IPS-20b (cell line): ENCODE results near the gene CRTAC1.

Experiments
- H3K27ac ChIP-seq: one replicate; pipeline ENCODE4 v1.5.1; 2013; ENCODE audit warnings: low read length
- H3K27me3 ChIP-seq: 2 replicates; pipeline ENCODE4 v1.6.1; 2013; ENCODE audit warnings: mild to moderate bottlenecking, low read length, inconsistent platforms; ENCODE audit not compliant: insufficient read depth
- H3K36me3 ChIP-seq: 2 replicates; pipeline ENCODE4 v1.6.1; 2013; ENCODE audit warnings: low read depth, mild to moderate bottlenecking, inconsistent platforms, low read length, moderate library complexity; ENCODE audit not compliant: insufficient read depth
- H3K4me1 ChIP-seq: 2 replicates; pipeline ENCODE4 v1.6.1; 2013; ENCODE audit warnings: mild to moderate bottlenecking, control low read depth, inconsistent platforms, low read length, moderate library complexity; ENCODE audit not compliant: insufficient read depth
- H3K4me3 ChIP-seq: 2 replicates; pipeline ENCODE4 v1.5.1; 2013; ENCODE audit warnings: mild to moderate bottlenecking, low read length, inconsistent platforms
- H3K9ac ChIP-seq: 2 replicates; pipeline ENCODE4 v1.6.1; 2013; ENCODE audit warnings: low read depth, mild to moderate bottlenecking, inconsistent platforms, low read length, moderate library complexity
- H3K9me3 ChIP-seq: 2 replicates; pipeline ENCODE4 v1.6.1; 2013; ENCODE audit warnings: mild to moderate bottlenecking, low read depth, low read length, inconsistent platforms; ENCODE audit not compliant: insufficient read depth

The CRTAC1 gene

GRCh38 chr10:97892506-97892905 lies 137.9 kb downstream of the CRTAC1 start:
- Histone ChIP-seq H3K4me1 (peaks cover 6% of the 10 kb centered on the region; the same call in 1 of the 2 replicates), H3K9ac (no peak overlapping the region), H3K4me3 (no peak overlapping the region), H3K27me3 (no peaks in the 10 kb centered on the region), H3K27ac (no peak overlapping the region), H3K9me3 (no peaks in the 10 kb centered on the region), H3K36me3 (no peaks in the 10 kb centered on the region)

- H3K4me1 ChIP-seq = peaks cover 6% of the 10 kb centered on the region; the same call in 1 of the 2 replicates
- H3K36me3 ChIP-seq = no peaks in the 10 kb centered on the region
- no peaks in the 10 kb centered on the region for H3K27me3 ChIP-seq
- H3K27ac ChIP-seq = no peak overlapping the region
- no peak overlapping the region for H3K4me3 ChIP-seq
- H3K9ac ChIP-seq = no peak overlapping the region
- H3K9me3 ChIP-seq = no peaks in the 10 kb centered on the region
Measured at GRCh38 chr10:97891497-97892167, 138.8 kb downstream of the CRTAC1 start.

DNA sequence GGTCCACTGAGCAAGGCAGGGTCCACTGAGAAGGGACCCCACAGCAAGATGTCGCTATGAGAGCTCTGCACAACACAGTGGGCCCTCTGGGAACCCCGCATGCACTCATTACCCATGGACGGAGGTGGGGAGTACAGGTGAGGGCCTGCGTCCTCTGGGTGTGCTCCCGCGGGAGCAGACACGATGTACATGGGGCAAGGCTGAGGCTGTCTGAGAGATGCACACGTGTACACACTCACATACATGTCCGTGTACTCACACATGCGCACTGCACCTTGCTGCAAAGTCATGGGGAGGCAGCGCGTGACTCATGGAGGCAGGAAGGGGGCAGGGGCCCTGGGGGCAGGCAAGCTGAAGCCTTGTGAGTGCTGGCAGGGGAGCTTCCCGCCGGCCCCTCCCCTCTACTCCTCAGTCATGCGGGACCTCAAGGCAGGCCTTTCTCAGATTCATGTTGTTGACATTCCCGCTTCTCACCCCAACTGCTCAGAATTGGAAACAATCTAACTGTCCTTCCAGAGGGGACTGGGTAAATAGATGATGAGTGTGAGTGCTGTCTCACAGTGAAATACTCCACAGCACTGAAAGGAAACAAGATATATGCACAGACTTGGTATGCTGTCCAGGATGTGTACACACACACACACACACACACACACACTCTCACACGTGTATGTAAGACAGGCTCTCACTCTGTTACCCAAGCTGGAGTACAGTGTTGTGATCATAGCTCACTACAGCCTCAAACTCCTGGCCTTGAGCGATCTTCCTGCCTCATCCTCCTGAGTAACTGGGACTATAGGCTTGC lies 140.8 kb downstream of the CRTAC1 start:
- Histone ChIP-seq H3K4me3 (no peak overlapping the region), H3K4me1 (peaks cover 6% of the 10 kb centered on the region; the same call in 1 of the 2 replicates), H3K9me3 (no peaks in the 10 kb centered on the region), H3K27ac (no peak overlapping the region), H3K9ac (peak overlapping the region; percentile 34; the same call in 1 of the 2 replicates), H3K27me3 (no peaks in the 10 kb centered on the region), H3K36me3 (no peaks in the 10 kb centered on the region)

GRCh38 chr10:97888641-97889262 lies 141.7 kb downstream of the CRTAC1 start:
- no peak overlapping the region for H3K27ac ChIP-seq

DNA sequence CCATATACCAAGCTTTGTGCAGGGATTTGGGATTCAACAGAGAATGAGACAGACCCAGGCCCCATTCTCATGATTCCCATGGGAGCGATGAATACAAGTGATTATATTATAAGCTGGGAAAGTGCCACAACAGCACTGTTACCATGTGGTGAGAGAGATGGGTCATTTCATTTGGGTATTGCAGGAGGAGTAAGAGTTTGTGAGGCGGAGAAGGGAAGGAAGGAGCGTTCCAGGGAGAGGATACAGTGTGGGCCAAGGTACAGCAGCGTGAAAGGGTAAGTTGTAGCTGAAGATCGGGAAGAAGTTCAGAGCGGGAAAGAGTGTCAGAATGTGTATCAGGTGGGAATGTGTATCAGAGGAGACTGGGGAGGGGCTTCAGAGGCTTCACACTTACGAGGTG lies 142.3 kb downstream of the CRTAC1 start:
- H3K36me3 ChIP-seq = no peaks in the 10 kb centered on the region
- H3K9me3 ChIP-seq = no peaks in the 10 kb centered on the region
- no peak overlapping the region for H3K9ac ChIP-seq
- no peak overlapping the region for H3K27ac ChIP-seq
- H3K4me1 ChIP-seq = peaks cover 6% of the 10 kb centered on the region; the same call in 1 of the 2 replicates
- no peak overlapping the region for H3K4me3 ChIP-seq
- no peaks in the 10 kb centered on the region for H3K27me3 ChIP-seq

More at GRCh38 chr10:97888641-97889262, 141.7 kb downstream of the CRTAC1 start:
- Histone ChIP-seq H3K4me1 (peaks cover 6% of the 10 kb centered on the region; the same call in 1 of the 2 replicates), H3K36me3 (no peaks in the 10 kb centered on the region), H3K9ac (peak overlapping the region; percentile 34; the same call in 1 of the 2 replicates), H3K9me3 (no peaks in the 10 kb centered on the region), H3K4me3 (no peak overlapping the region), H3K27me3 (no peaks in the 10 kb centered on the region)

DNA sequence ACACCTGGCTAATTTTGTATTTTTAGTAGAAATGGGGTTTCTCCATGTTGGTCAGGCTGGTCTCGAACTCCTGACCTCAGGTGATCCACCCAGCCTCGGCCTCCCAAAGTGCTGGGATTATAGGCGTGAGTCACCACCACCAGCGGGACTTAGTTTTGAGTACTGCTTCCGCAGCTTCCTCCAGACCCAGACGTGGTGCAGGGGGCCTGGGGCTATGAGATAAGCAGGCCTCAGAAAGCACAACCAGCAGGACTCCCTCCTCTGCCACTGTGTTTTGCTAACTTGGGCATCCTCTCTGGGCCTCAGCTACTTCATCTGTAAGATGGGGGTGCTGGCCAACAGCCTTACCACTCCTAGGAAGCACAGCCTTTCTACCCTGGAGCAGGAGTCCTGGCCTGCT lies 143.0 kb downstream of the CRTAC1 start:
- H3K36me3 ChIP-seq = no peaks in the 10 kb centered on the region
- H3K27me3 ChIP-seq = no peaks in the 10 kb centered on the region
- H3K4me1 ChIP-seq = peaks cover 6% of the 10 kb centered on the region; the same call in 1 of the 2 replicates
- H3K9ac ChIP-seq = no peak overlapping the region
- H3K27ac ChIP-seq = no peak overlapping the region
- H3K9me3 ChIP-seq = no peaks in the 10 kb centered on the region
- H3K4me3 ChIP-seq = no peak overlapping the region

- Histone ChIP-seq H3K36me3 (no peaks in the 10 kb centered on the region), H3K4me3 (no peak overlapping the region), H3K27ac (no peak overlapping the region), H3K27me3 (no peaks in the 10 kb centered on the region), H3K9me3 (no peaks in the 10 kb centered on the region), H3K9ac (no peak overlapping the region), H3K4me1 (peaks cover 6% of the 10 kb centered on the region; the same call in 1 of the 2 replicates)
Measured at GRCh38 chr10:97886286-97886685, 144.1 kb downstream of the CRTAC1 start.

GRCh38 chr10:97883092-97883485 lies 147.3 kb downstream of the CRTAC1 start:
- Histone ChIP-seq H3K4me3 (no peak overlapping the region), H3K36me3 (no peaks in the 10 kb centered on the region), H3K27me3 (0 out of 2 replicates have a peak, but pooled peaks cover 6% of the 10 kb centered on the region), H3K9me3 (no peaks in the 10 kb centered on the region), H3K9ac (no peak overlapping the region), H3K4me1 (no peaks in the 10 kb centered on the region), H3K27ac (no peak overlapping the region)

DNA sequence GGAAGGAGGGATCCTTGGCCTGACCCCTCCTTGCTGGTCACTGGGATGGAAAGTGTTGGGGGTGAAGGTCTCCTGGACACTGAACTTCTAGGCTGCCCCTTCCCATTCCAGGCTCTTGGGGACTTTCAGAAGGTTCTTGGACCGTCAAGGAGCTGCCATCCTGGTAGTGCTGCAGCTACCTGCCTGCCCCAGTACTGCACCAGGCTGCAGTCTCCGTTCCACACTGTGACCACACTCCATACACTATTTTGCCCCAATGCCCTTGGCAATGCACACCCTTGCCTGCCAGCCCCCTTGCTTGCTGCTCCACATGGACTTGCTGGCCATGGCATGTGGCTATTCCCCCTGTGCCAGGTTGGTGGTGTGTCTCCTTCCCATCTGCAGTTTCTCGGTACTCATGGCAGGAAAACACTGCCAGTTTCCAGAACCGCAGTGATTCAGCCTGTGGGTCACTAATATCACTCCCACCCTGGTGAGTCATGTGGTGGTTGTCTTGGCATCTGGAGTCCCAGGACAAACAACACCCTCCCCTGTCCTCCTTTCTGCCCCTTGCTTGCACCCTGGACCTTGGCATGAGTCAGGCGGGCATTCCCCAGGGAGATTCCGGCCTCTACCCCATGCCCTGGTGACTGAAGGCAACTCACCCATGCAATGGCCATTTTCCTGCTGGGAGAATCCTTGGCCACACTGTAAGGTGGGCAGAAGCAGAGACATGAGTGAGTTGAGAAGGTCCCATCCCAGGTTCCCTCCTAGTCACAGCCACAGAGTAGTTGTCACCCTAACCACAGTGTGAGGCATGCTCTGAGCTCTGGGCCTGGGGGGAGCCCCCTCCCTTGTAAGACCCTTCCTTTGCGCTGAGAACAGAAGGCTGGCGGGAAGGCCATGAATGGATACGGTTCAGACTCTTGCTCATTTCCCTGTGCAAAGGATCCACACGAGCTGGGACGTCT lies 148.0 kb downstream of the CRTAC1 start:
- Histone ChIP-seq H3K27ac (no peak overlapping the region), H3K9ac (no peak overlapping the region)

DNA sequence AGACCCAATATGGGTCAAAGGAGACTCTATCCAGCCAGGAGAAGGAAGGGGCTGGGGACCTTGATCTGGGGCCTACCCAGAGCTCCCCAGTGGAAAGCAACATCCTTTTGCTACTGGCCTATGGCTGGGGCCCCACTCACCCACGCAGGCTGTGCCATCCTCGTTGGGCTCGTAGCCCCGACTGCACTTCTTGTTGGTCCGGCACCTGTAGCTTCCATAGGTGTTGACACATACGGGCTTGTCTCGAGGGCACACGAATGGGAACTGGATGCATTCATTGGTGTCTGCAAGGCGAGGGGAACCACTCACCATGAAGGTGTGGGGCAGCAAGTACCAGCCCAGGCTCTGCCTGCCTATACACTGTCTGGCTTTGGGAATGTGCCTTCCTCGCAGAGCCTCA lies 150.3 kb downstream of the CRTAC1 start:
- H3K27me3 ChIP-seq = 0 out of 2 replicates have a peak, but pooled peaks cover 6% of the 10 kb centered on the region
- H3K9ac ChIP-seq = no peak overlapping the region
- no peaks in the 10 kb centered on the region for H3K9me3 ChIP-seq
- H3K27ac ChIP-seq = no peak overlapping the region
- peaks cover 8% of the 10 kb centered on the region; the same call in 1 of the 2 replicates for H3K4me1 ChIP-seq
- H3K36me3 ChIP-seq = no peaks in the 10 kb centered on the region
- no peak overlapping the region for H3K4me3 ChIP-seq

More for the DNA sequence above, 148.0 kb downstream of the CRTAC1 start:
- H3K9me3 ChIP-seq = no peaks in the 10 kb centered on the region
- H3K36me3 ChIP-seq = no peaks in the 10 kb centered on the region
- H3K4me3 ChIP-seq = no peak overlapping the region
- H3K27me3 ChIP-seq = 0 out of 2 replicates have a peak, but pooled peaks cover 6% of the 10 kb centered on the region
- no peaks in the 10 kb centered on the region for H3K4me1 ChIP-seq

- peaks cover 8% of the 10 kb centered on the region; the same call in 1 of the 2 replicates for H3K4me1 ChIP-seq
- H3K27ac ChIP-seq = no peak overlapping the region
- no peak overlapping the region for H3K9ac ChIP-seq
- H3K9me3 ChIP-seq = no peaks in the 10 kb centered on the region
- H3K36me3 ChIP-seq = no peaks in the 10 kb centered on the region
- H3K27me3 ChIP-seq = 0 out of 2 replicates have a peak, but pooled peaks cover 6% of the 10 kb centered on the region
- H3K4me3 ChIP-seq = no peak overlapping the region
Measured at GRCh38 chr10:97879241-97879640, 151.2 kb downstream of the CRTAC1 start.
